ENCODE measurements around the gene MAP4K4. TPM values are rescaled to one million over a fixed set of nuclear protein-coding genes. Genes with fewer than 3 reads are reported as not detected.
A peak's percentile ranks its signal among the peaks of the same experiment; 100 is the strongest.
"Not testable (repeated sequence)": the region's sequence is repeated elsewhere in the genome, so short reads cannot be mapped to it uniquely, and the experiment has no call there.

MAP4K4 gene
- total and polyA plus RNA-seq, 4 donors, result 19.7 to 91.7 (median 54.0) TPM

GRCh38 chr2:101745711-101746694 is 48.5 kb downstream of the MAP4K4 start:
- no peak for TF ChIP-seq CTCF (IDR thresholded peaks at IDR 0.05; ENCODE audit: control extremely low read depth, extremely low read depth)
- H3K27me3 ChIP-seq (ENCODE audit: control insufficient read depth in 3 of 3, insufficient read depth in 3 of 3, low read length in 2 of 3), result no peaks in the 10 kb centered on the region
- peak overlapping the region; percentile 22 to 67 for H3K27ac ChIP-seq (ENCODE audit: low read depth in 1 of 2, low read length in 1 of 2)
- 65 to 80% methylated on average over 4 of the region's 4 CpGs for WGBS, 2 donors
- ATAC-seq (ENCODE audit: insufficient read depth, low FRiP score), result no peak
- no peak for DNase-seq
- H3K9me3 ChIP-seq (ENCODE audit: control insufficient read depth in 4 of 4, insufficient read depth in 3 of 4, low read length in 3 of 4), result no peaks in the 10 kb centered on the region
- no peaks in the 10 kb centered on the region for H3K36me3 ChIP-seq (ENCODE audit: control insufficient read depth in 4 of 4, insufficient read depth in 4 of 4, low read length in 4 of 4)
- no peak overlapping the region for H3K9ac ChIP-seq (ENCODE audit: insufficient read depth in 1 of 2, low read length in 2 of 2)
- no peak overlapping the region for H3K4me3 ChIP-seq
- peaks cover 19 to 61% (median 45%) of the 10 kb centered on the region in 5 donors for H3K4me1 ChIP-seq (ENCODE audit: control insufficient read depth in 5 of 5, insufficient read depth in 5 of 5, low read length in 5 of 5)

GRCh38 chr2:101748000-101748399 is 50.5 kb downstream of the MAP4K4 start:
- H3K27ac ChIP-seq (ENCODE audit: low read depth in 1 of 2, low read length in 1 of 2), result peak overlapping the region in 1 of 2 donors; percentile 4
- no peaks in the 10 kb centered on the region for H3K9me3 ChIP-seq (ENCODE audit: control insufficient read depth in 4 of 4, insufficient read depth in 3 of 4, low read length in 3 of 4)
- no peaks in the 10 kb centered on the region for H3K27me3 ChIP-seq (ENCODE audit: control insufficient read depth in 3 of 3, insufficient read depth in 3 of 3, low read length in 2 of 3)
- WGBS, 2 donors, result 16 to 30% methylated on average over 1 of the region's 1 CpG
- H3K4me1 ChIP-seq (ENCODE audit: control insufficient read depth in 5 of 5, insufficient read depth in 5 of 5, low read length in 5 of 5), result peaks cover 16 to 59% (median 38%) of the 10 kb centered on the region in 5 donors
- H3K4me3 ChIP-seq, result no peak overlapping the region
- no peak overlapping the region for H3K9ac ChIP-seq (ENCODE audit: insufficient read depth in 1 of 2, low read length in 2 of 2)
- no peaks in the 10 kb centered on the region for H3K36me3 ChIP-seq (ENCODE audit: control insufficient read depth in 4 of 4, insufficient read depth in 4 of 4, low read length in 4 of 4)
- no peak for DNase-seq
- no peak for TF ChIP-seq CTCF (IDR thresholded peaks at IDR 0.05; ENCODE audit: control extremely low read depth, extremely low read depth)
- ATAC-seq (ENCODE audit: insufficient read depth, low FRiP score), result no peak

- not testable (repeated sequence) for H3K27me3 ChIP-seq (ENCODE audit: control insufficient read depth in 3 of 3, insufficient read depth in 3 of 3, low read length in 2 of 3); H3K9ac ChIP-seq (ENCODE audit: insufficient read depth in 1 of 2, low read length in 2 of 2); H3K4me3 ChIP-seq; ATAC-seq (ENCODE audit: insufficient read depth, low FRiP score); DNase-seq; H3K9me3 ChIP-seq (ENCODE audit: control insufficient read depth in 4 of 4, insufficient read depth in 3 of 4, low read length in 3 of 4); H3K36me3 ChIP-seq (ENCODE audit: control insufficient read depth in 4 of 4, insufficient read depth in 4 of 4, low read length in 4 of 4)
- Histone ChIP-seq H3K27ac (ENCODE audit: low read depth in 1 of 2, low read length in 1 of 2) (peak overlapping the region in 1 of 2 donors; percentile 4), H3K4me1 (ENCODE audit: control insufficient read depth in 5 of 5, insufficient read depth in 5 of 5, low read length in 5 of 5) (peaks cover 14 to 59% (median 38%) of the 10 kb centered on the region in 5 donors)
- WGBS, 2 donors, result 69 to 84% methylated on average over 3 to 4 of the region's 4 CpGs
Observed at GRCh38 chr2:101748462-101748861, 51.0 kb downstream of the MAP4K4 start.

GRCh38 chr2:101750688-101751087 is 53.2 kb downstream of the MAP4K4 start:
- WGBS, 2 donors, result 93 to 94% methylated on average over 3 of the region's 3 CpGs
- Histone ChIP-seq H3K4me3 (no peak overlapping the region), H3K27me3 (ENCODE audit: control insufficient read depth in 3 of 3, insufficient read depth in 3 of 3, low read length in 2 of 3) (no peaks in the 10 kb centered on the region), H3K4me1 (ENCODE audit: control insufficient read depth in 5 of 5, insufficient read depth in 5 of 5, low read length in 5 of 5) (peaks cover 14 to 69% (median 50%) of the 10 kb centered on the region in 5 donors), H3K9me3 (ENCODE audit: control insufficient read depth in 4 of 4, insufficient read depth in 3 of 4, low read length in 3 of 4) (no peaks in the 10 kb centered on the region), H3K9ac (ENCODE audit: insufficient read depth in 1 of 2, low read length in 2 of 2) (no peak overlapping the region), H3K27ac (ENCODE audit: low read depth in 1 of 2, low read length in 1 of 2) (no peak overlapping the region), H3K36me3 (ENCODE audit: control insufficient read depth in 4 of 4, insufficient read depth in 4 of 4, low read length in 4 of 4) (no peaks in the 10 kb centered on the region)
- no peak for TF ChIP-seq CTCF (IDR thresholded peaks at IDR 0.05; ENCODE audit: control extremely low read depth, extremely low read depth)
- DNase-seq, result no peak
- no peak for ATAC-seq (ENCODE audit: insufficient read depth, low FRiP score)

Data from lung (tissue), 12 donors.